GM12801 (cell line): Measurements from ENCODE around the gene RPL13.

ENCODE experiments used
- CTCF ChIP-seq: IDR thresholded peaks from one replicate; pipeline ENCODE4 v1.5.1; 2011; ENCODE audit warnings: control low read depth; ENCODE audit not compliant: insufficient read length; ENCODE audit errors: extremely low read depth

RPL13 gene

GRCh38 chr16:89550421-89551007, 10.0 kb upstream of the RPL13 start:
- TF ChIP-seq CTCF: no peak

GRCh38 chr16:89552329-89552728, 8.2 kb upstream of the RPL13 start:
- TF ChIP-seq CTCF: no peak

- TF ChIP-seq CTCF: no peak
These were observed 7.6 kb upstream of the RPL13 start for GRCh38 chr16:89552913-89553312.

GRCh38 chr16:89553733-89554132, 6.7 kb upstream of the RPL13 start:
- no peak for TF ChIP-seq CTCF

- TF ChIP-seq CTCF: no peak
These were observed 6.1 kb upstream of the RPL13 start for GRCh38 chr16:89554343-89554742.

GRCh38 chr16:89555265-89555664, 5.2 kb upstream of the RPL13 start:
- TF ChIP-seq CTCF: no peak

GRCh38 chr16:89555780-89556179, 4.7 kb upstream of the RPL13 start:
- no peak for TF ChIP-seq CTCF
